Vagina (tissue), 2 donors: ENCODE measurements around the gene NHSL2. TPM values are rescaled to one million over a fixed set of nuclear protein-coding genes. Genes with fewer than 3 reads are reported as not detected.

Experiments used
- DNase-seq, 2 donors: peaks; one replicate each; pipeline ENCODE4 v3.0.0-alpha.2; 2017; ENCODE audit errors: extremely low spot score in 2 of 2
- H3K27ac ChIP-seq: fragments of 200-600 bp; sonication (generic); one replicate; pipeline ENCODE4 v1.5.1; 2019
- H3K27me3 ChIP-seq: fragments of 200-600 bp; sonication (generic); one replicate; pipeline ENCODE4 v1.5.1; 2019
- H3K36me3 ChIP-seq, 2 donors: fragments of 200-600 bp; sonication (generic); one replicate each; pipeline ENCODE4 v1.5.1; 2017 to 2019
- H3K4me1 ChIP-seq: fragments of 200-600 bp; sonication (generic); one replicate; pipeline ENCODE4 v1.5.1; 2019
- H3K4me3 ChIP-seq, 2 donors: fragments of 200-600 bp; sonication (generic); 1 replicate in 1 of 2; 2 replicates in 1 of 2; pipeline ENCODE4 v1.5.1; 2016 to 2019
- H3K9me3 ChIP-seq: fragments of 200-600 bp; sonication (generic); one replicate; pipeline ENCODE4 v1.5.1; 2019
- POLR2A ChIP-seq, 2 donors: fragments of 450-650 bp; IDR thresholded peaks; one replicate each; pipeline ENCODE4 v1.6.1; 2017; ENCODE audit warnings: antibody characterized with exemption in 2 of 2, mild to moderate bottlenecking in 2 of 2, moderate library complexity in 2 of 2
- POLR2AphosphoS5 ChIP-seq, 2 donors: sonication (generic); formaldehyde crosslinking; IDR thresholded peaks; one replicate each; pipeline ENCODE4 v1.9.0; 2017; ENCODE audit warnings: antibody characterized with exemption in 2 of 2, mild to moderate bottlenecking in 2 of 2, low read depth in 1 of 2; ENCODE audit not compliant: insufficient read depth in 1 of 2
- intact Hi-C: fragments of 100-400 bp; cut with DNase I; formaldehyde crosslinking; loops from one replicate; pipeline ENCODE4 v1.15.1; 2023
- small RNA-seq: library from RNA; depleted of rRNA; stranded (forward); fragments of <200 nt; gene quantifications from one replicate; pipeline ENCODE3, GENCODE V24; 2016
- total RNA-seq: library from RNA; depleted of rRNA; stranded (reverse); fragments of >200 nt; gene quantifications from one replicate; pipeline ENCODE4 v1.2.3, GENCODE V29; 2016
- TF ChIP-seq, protein P1 (sequence below), 3 experiments: fragments of 450-650 bp in 2 of 3; fragments of 200-600 bp in 1 of 3; sonication (generic) in 1 of 3; IDR thresholded peaks; one replicate each; pipeline ENCODE4 v1.5.1; 2017 to 2019; ENCODE audit warnings: antibody characterized with exemption in 3 of 3, mild to moderate bottlenecking in 2 of 3, moderate library complexity in 2 of 3

Gene NHSL2
- total RNA-seq, 1 donor from 2014 or later = 12.3 TPM

GRCh38 chrX:72180539-72180938 is 269.9 kb downstream of the NHSL2 start:
- TF ChIP-seq, protein P1, sequence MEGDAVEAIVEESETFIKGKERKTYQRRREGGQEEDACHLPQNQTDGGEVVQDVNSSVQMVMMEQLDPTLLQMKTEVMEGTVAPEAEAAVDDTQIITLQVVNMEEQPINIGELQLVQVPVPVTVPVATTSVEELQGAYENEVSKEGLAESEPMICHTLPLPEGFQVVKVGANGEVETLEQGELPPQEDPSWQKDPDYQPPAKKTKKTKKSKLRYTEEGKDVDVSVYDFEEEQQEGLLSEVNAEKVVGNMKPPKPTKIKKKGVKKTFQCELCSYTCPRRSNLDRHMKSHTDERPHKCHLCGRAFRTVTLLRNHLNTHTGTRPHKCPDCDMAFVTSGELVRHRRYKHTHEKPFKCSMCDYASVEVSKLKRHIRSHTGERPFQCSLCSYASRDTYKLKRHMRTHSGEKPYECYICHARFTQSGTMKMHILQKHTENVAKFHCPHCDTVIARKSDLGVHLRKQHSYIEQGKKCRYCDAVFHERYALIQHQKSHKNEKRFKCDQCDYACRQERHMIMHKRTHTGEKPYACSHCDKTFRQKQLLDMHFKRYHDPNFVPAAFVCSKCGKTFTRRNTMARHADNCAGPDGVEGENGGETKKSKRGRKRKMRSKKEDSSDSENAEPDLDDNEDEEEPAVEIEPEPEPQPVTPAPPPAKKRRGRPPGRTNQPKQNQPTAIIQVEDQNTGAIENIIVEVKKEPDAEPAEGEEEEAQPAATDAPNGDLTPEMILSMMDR (IDR thresholded peaks at IDR 0.05) = no peak
- TF ChIP-seq POLR2A (IDR thresholded peaks at IDR 0.05) = no peak
- no peak for TF ChIP-seq POLR2AphosphoS5 (IDR thresholded peaks at IDR 0.05; ENCODE audit: insufficient read depth in 1 of 2, low read depth in 1 of 2)
- Histone ChIP-seq H3K27ac (peak overlapping the region; percentile 42), H3K27me3 (no peaks in the 10 kb centered on the region), H3K36me3 (no peaks in the 10 kb centered on the region), H3K4me3 (peak overlapping the region; percentile 59 to 64), H3K9me3 (no peaks in the 10 kb centered on the region), H3K4me1 (peaks cover 21% of the 10 kb centered on the region)
- intact Hi-C loops = no loop called here
- no peak for DNase-seq

DNA sequence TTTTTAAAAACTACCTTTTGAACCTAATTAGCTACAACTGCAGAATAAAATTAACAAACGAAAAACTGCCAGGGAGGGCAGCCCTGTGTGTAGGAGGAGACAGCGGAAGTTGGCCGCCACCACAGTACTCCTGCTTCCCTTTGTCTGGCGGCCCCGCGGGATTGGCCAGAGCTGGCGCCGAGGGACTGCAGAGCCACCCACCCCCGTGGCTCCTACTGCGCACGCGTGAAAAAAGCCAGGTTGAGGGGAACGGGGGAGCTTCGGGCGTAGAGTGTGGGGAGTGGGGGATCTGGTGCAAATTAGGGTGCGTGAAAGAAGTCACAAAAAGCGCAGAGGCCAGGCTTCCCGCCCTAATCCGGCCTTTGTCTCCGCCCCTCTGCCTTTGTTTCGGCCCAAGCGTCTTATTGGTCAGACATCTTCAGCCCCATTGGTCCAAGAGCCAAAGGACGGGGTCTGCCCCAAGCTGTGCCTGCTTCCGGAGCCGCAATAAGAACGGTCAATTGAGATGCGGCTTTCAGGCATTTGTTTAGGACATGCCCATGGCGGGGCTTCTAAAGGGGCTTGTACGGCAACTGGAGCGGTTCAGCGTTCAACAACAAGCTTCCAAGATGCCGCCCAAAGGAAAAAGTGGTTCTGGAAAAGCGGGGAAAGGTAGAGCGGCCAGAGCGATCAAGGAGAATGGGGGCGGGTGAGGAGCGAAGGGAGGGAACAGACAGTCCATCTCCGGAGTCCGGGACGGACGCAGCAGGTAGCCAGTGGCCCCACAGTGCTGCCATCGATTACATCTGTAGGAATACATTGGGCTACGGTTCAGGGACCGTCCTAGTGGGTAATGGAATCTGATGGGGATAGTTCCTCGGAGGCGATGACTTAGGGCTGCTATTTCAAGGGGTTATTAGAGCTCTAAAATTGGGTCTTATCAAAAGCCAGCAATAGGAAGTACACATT is 270.8 kb downstream of the NHSL2 start, which contains the start of gene PIN4:
Gene PIN4, plus strand, starts transcription at position 580 of the 948 bp plus-strand sequence. Its CDS starts 29 bp downstream, at position 609.
- intact Hi-C loops = no loop called here
- peak within 1 kb of the TSS; percentile 42 for H3K27ac ChIP-seq
- H3K36me3 ChIP-seq = no peaks in the 10 kb centered on the region
- no peaks in the 10 kb centered on the region for H3K9me3 ChIP-seq
- no peaks in the 10 kb centered on the region for H3K27me3 ChIP-seq
- peak in 1 of 2 donors; percentile 94 for DNase-seq
- no peak for TF ChIP-seq POLR2A (IDR thresholded peaks at IDR 0.05)
- TF ChIP-seq POLR2AphosphoS5 (IDR thresholded peaks at IDR 0.05; ENCODE audit: insufficient read depth in 1 of 2, low read depth in 1 of 2) = peak; percentile 75 to 80
- TF ChIP-seq, protein P1 (IDR thresholded peaks at IDR 0.05) = no peak
- H3K4me3 ChIP-seq = peak within 1 kb of the TSS; percentile 59 to 64
- peaks cover 21% of the 10 kb centered on the region for H3K4me1 ChIP-seq

GRCh38 chrX:72182924-72183323 is 272.3 kb downstream of the NHSL2 start:
- TF ChIP-seq, protein P1 (IDR thresholded peaks at IDR 0.05) = no peak
- TF ChIP-seq POLR2AphosphoS5 (IDR thresholded peaks at IDR 0.05; ENCODE audit: insufficient read depth in 1 of 2, low read depth in 1 of 2) = no peak
- TF ChIP-seq POLR2A (IDR thresholded peaks at IDR 0.05) = no peak
- Histone ChIP-seq H3K9me3 (no peaks in the 10 kb centered on the region), H3K36me3 (no peaks in the 10 kb centered on the region), H3K4me3 (peak overlapping the region; percentile 59 to 64), H3K27me3 (no peaks in the 10 kb centered on the region), H3K27ac (no peak overlapping the region), H3K4me1 (peaks cover 21% of the 10 kb centered on the region)
- intact Hi-C loops = no loop called here
- no peak for DNase-seq

DNA sequence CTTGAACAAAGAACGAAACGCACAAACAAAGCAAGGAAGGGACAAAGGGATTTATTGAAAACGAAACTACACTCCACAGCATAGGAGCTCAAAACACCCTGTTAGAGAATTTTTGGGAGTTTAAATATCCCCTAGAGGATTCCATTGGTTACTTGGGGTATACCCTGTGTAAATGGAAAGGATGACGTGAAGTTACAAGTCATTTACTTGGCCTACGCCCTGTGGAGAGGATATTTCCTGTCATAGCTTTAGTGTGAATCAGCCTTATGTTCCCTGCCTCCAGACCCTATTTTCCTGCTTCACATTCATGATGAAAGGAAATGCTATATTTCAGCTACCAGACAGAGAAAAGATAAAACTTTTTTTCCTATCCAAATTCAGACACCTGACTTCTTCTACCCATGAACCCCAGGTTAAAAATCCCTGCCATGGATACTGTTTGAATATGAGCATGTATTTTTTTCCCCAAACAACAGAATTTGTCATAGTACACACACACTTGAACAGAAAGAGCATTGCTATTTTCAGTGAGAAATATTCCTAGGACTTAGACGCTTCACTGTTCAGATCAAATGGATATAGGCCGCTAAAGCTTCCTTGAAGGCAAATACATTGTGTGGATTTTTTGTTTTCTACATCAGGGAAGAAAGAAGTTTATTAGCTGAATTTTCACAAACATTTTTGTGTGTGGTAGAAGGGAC is 291.3 kb downstream of the NHSL2 start:
- no peak overlapping the region for H3K27ac ChIP-seq
- TF ChIP-seq POLR2A (IDR thresholded peaks at IDR 0.05) (no peak), POLR2AphosphoS5 (IDR thresholded peaks at IDR 0.05; ENCODE audit: insufficient read depth in 1 of 2, low read depth in 1 of 2) (no peak)
- TF ChIP-seq, protein P1 (IDR thresholded peaks at IDR 0.05) = no peak

More for the DNA sequence above, 291.3 kb downstream of the NHSL2 start:
- Histone ChIP-seq H3K27me3 (no peaks in the 10 kb centered on the region), H3K4me3 (no peak overlapping the region), H3K36me3 (no peaks in the 10 kb centered on the region), H3K4me1 (no peaks in the 10 kb centered on the region), H3K9me3 (no peaks in the 10 kb centered on the region)
- DNase-seq = no peak
- intact Hi-C loops = no loop called here

Small RNA genes within 50 kb of the gene (small RNA-seq; reads per million reads assigned to genes)
- gene RNU6-1078P = not detected

Other genes starting within 250 kb of the NHSL2 start
- gene CXorf49, start 192.6 kb upstream of the NHSL2 start, total RNA-seq = not detected
- not detected for gene CXorf49B, start 147.5 kb upstream of the NHSL2 start, total RNA-seq
- gene RTL5, start 221.1 kb downstream of the NHSL2 start, total RNA-seq = 4.4 TPM